Kidney capillary endothelial cell (primary cell): ENCODE measurements around the gene HIPK2.
A peak's percentile ranks its signal among the peaks of the same experiment; 100 is the strongest.

Experiments
- DNase-seq: peaks from one replicate; pipeline ENCODE4 v3.0.0-alpha.2; 2018; ENCODE audit warnings: low spot score

Gene HIPK2

DNA sequence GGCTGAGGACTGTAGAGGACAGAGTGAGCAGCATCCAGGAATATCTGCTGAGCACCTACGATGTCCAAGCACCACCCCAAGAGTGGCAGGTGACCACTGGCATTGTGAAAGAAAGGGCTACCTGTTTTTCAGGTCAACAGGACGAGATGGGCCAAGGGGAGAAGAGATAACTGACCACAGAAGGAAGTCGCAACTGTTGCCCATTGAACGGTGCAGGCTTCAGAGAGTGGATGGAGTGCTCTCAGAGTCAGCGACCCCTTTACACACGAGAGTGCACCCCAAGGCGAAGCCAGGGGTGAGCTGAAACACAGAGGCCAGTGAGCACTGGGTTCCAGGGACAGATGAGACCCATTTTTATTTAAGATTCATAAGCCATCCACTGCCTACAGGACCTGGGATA is 42.3 kb downstream of the HIPK2 start:
- no peak for DNase-seq

DNA sequence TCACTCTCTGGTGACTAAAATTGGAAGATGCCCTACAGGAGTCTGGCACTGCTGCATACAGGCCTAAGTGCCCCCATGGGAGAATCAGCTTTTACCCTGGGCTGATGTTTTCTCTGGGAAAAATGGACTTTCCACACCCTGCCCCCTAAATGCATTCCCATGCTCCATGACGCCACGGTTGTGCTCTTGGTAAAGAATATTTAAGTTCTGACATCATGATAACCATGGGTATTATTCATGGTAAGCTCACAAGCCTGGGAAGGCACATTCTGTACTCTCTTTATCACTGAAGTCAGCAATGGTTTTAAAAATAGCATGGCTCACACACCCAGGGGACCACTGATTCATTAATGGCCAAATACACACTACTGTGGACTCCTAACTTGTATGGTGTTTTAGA is 43.4 kb downstream of the HIPK2 start:
- peak; percentile 29 for DNase-seq

DNA sequence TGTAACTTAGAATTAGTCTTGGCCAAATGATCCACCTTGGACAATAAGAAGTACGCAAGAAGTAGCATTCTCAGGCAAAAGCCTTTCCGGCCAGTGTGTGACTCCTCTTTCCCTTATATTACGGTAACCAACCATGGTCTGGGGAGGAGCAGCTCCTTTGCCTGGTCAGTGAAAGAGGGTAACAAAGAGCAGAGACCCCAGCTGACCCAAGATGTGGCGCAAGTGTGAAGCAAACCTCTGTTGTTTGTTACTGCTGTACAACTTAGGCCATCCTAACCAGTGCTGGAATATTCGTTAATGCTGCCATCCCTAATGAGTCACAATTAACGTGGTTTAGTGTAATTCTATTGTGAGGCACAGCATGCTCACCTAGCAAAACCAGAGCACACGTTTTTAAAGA is 44.0 kb downstream of the HIPK2 start:
- no peak for DNase-seq

DNA sequence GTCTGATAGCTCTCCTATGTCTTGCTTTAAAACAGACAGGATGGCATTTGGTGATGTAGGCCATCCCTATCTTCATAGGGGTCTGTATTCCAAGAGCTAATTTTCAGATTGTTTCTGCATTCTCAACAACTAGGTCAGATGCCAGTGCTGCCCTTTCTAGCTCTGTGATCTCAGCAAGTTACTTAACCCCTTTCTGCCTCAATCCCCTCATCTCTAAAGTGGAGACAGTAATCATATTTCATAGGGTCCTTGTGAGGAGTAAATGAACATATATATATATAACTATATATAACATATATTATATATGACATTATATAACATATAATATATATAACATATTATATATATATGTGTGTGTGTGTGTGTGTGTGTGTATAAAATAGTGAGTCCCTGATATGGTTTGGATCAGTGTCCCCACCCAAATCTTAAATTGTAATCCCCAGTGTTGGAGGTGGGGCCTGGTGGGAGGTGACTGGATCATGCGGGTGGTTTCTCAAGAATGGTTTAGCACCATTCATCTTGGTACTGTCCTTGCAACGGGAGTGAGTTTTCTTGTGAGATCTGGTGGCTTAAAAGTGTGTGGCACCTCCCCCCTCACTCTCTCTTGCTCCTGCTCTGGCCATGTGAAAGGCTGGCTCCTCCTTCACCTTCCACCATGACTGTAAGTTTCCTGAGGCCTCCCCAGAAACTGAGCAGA is 45.2 kb downstream of the HIPK2 start:
- no peak for DNase-seq

DNA sequence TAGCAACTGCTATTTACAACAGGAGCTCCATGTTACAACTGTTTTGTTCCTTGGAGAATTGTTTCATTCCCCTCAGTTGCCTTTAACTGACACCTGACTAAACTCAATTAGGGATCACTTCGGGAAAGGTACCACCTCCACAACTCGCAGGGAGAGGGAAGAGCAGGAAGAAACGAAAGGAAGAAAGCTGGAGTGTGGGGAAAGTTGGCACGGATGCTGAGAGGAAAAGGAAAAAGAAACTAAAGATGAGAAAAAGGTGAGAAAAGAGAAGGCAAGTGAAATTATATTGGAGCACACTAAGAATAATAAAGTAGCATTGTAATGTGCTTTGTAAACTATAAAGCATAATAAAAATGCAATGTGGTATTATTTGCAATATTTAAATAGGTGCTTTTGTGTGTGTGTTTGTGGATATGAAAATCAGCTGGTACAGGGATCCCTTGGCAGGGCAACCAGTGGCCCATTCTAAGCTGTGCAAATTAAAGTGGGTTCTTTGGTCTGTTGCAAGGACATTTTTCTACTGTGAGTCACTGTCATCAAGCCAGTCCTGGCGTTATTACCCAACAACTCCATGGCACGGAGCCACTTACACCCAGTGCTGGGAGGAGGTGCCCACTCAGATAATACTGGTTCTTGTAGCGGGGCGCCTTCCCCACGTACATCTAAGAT is 45.9 kb downstream of the HIPK2 start:
- DNase-seq: peak; percentile 80

DNA sequence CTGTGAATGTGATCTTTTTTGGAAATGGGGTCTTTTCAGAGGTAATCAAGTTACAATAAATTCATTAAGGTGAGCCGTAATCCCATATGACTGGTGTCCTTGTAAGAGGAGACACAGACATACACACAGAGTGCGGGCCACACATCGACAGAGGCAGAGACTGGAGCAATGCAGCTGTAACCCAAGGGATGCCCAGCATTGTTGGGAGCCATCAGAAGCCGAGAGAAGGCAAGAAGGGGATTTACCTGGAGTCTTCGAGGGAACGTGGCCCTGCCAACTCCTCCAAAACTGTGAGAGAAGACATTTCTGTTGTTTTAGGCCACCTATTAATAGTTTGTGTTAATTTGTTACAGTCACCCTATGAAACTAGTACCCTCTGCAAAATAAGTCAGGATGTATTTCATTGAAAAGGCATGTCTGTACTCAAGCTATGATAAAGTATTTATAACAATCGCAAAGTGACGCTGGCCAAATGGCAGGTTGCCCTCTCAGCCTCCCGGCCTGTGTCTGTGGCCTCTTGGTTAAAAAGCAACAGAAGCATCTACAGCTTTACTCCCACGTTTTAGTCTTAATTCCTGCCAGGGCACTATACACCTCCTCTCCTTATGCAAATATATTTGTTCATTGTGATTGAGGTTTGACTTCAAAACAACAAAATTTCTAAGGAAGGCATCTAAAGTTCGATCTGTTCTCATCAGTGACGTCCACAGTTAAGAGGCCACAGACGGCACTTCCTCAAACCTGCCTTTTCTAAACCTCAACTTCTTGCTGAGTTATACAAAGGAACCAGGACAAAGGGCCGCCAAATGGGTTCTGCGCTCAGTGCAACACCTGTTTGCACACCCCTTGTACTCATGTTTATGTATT is 46.8 kb downstream of the HIPK2 start:
- no peak for DNase-seq

DNA sequence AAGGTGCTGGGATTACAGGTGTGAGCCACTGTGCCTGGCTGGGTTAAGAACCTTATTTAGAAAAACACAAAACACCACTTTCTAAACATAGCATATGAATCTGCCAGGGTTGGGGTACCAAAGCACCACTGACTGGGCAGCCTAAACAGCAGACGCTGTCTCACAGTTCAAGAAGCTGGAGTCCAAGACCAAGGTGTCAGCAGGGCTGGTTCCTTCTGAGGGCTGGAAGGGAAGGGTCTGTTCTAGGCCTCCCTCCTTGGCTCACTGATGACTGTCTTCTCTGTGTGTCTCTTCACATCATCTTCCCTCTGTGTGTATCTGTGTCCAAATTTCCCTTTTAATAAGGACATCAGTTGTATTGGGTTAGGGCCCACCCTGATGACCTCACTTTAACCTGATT is 49.6 kb downstream of the HIPK2 start:
- DNase-seq: no peak

DNA sequence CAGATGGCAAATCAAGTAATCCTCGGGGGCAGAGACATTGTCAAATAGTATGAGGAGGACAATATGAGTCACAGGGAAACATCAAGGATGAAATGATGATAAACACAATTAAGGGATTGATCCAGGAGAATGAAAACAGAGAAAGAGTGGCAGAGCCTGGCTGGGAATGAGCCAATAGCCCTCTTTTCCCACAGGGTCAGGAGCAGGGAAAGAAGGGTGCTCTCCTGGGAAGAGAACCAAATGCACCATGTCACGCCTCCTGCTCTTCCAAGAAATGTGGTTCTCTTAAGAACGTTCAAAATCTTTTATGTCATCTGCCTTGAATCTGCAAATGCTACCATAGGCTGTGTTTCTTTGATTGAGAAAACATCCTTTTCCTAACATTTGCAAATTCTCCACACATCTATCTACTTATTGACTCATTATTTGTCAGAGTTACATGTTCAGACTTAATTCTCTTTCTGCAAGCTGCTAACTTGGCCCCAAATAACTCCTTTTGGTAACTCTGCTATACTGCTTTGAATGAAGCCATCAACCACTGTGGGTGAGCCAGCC is 50.6 kb downstream of the HIPK2 start:
- DNase-seq: no peak

DNA sequence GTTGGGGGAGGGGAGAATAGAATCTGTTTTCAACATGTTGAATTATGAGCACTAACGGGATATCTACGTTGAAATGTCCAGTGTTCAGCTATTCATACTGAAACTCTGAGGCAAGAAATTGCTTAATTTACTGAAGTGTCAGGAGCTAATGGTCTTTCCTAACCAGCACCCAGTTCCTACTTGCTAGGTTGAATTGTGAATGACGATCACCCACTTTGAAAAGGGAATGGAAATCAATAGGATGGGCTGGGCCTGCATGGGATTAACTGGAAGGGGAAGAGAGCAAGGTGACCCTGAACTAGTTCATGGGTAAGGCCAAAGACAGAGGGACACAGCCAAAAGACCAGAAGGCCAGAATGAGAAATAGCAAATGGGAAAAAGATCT is 51.3 kb downstream of the HIPK2 start:
- DNase-seq: no peak

DNA sequence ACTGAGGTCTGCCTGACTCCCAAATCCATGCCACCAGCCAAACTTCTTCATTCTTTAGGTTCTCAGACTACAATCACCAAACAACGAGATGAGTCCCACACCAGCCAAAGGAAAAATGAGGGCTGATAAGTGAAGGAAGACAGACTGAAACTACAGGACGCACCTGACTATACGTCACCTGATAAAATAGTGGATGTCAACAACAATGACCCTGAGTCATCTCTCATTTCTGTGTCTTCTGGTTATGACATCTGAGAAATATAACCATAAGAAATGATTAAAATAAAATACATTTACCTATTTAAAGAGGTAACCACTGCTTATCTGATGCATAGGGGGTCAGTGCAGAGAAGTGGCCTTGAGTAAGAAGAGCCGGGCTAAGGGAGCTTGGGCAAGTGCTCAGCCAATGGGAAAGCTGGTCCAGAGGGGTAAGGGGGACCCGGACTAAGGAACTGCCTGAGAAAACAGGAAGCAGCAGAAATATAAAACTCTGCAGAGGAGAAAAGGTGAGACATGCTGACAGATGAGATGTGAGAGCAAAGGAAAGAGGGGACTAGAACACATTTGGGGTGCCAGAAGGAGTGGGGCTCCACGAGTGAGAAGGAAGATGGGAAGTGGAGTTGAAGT is 51.8 kb downstream of the HIPK2 start:
- no peak for DNase-seq

DNA sequence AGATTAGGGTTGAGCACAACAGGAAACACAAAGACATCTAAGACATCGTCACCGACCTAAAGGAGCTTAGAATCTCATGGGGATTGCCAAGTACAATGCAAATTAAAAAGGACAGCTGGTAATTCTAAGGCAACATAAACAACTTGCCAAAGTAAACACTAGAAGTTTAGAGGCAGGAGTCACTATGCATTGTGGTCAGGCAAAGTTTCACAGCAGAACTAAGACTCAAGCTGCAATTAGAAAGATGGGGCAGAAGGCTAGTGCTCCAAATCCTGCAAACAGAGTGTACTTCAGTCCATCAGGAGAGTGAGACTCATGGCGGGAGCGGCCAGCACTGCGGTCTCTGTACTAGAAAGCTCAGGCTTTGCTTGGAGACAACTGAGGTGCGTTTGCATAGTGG is 52.7 kb downstream of the HIPK2 start:
- DNase-seq: no peak

DNA sequence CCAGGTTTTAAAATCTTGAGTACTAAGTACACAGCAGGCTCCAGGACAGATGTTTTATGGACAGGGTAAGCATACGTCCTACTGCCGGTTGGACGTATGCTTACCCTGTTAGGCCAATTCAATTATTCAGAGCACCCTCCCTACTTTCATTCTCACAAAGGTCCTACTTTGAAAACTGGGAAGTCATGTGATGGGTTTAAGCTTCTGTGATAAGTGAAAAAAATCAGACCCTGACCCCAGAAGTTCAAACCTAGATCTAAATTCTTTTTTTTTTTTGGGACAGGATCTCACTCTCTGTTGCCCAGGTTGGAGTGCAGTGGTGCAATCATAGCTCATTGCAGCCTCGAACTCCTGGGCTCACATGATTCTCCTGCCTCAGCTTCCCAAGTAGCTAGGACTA is 55.2 kb downstream of the HIPK2 start:
- DNase-seq: no peak

DNA sequence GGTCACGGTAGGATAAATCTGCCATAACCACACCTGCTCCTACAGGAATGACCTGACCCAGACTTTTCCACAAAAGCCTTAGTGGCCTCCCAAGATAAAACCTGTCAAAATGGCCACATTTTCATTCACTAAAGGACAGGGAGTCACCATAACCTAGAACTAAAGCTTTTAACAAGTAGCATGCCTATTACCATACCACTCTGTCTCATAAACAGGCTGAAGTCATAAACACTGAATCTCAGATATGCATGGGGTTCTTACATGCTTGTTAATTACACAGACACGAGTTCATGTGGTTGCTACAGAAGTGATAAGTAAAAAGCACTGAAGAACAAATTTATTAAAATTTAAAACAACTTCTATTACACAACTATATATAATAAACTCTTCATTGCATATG is 56.0 kb downstream of the HIPK2 start:
- DNase-seq: no peak

DNA sequence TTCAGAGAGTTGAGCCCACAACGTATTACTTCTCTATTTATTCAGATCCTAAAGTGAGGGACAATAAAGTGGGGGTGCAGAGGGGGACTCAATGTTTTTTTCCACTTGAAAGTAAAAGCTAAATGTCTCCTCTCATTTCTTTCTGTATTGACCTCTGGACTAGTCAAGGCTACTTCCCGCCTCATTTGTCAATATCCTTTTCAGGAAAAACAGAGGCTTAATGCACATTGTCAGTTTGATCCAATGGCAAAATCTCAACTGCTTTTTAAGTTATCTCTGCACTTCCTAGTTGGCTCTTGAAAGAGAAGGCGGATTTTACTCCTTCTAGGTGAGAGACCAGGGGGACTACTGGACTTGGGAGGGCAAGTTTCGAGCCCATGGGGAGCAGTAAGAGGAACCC is 56.4 kb downstream of the HIPK2 start:
- no peak for DNase-seq

DNA sequence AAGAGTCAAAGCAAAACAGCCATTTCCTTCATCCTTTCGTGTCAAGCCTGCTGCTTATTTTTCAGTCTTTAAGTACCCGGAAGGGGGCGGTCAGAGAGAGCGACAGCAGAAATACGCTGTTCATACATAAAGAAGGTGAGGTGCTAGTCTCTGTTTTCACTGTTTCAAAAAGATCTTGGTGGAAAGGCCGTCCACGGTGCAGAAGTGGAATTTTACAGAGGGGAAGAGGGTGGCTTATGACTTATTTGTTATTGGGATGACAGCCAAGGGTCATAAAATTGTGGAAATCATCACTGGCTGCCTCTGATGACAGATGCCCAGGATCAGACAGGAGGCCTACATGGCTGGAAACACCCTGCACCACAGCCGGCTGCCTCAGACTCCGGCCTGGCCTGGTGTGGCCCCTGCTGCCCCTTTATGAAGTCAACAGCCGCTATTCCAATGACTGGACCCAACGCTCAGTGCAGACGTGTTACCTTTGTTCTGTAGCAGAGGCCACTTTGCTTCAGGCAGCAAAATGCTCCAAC is 57.0 kb downstream of the HIPK2 start:
- DNase-seq: peak; percentile 55

DNA sequence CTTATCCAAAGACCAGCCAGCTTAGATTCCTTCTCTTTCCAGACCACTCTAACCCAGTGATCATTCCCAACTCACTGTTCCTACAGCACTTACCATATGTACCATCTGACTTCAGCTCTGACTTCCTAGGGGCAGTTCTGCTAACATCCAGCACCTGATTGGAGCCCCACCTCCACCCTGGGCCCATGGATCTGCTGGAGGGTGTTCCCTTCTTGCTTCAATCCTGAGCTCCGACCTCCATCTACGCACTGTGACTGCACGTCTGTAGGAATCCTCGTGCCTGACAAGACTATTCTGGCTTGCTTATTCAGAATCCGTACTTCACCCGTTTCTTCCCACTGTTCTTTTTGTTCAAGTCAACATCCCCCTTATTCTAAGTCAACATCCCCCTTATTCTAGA is 57.6 kb downstream of the HIPK2 start:
- no peak for DNase-seq

DNA sequence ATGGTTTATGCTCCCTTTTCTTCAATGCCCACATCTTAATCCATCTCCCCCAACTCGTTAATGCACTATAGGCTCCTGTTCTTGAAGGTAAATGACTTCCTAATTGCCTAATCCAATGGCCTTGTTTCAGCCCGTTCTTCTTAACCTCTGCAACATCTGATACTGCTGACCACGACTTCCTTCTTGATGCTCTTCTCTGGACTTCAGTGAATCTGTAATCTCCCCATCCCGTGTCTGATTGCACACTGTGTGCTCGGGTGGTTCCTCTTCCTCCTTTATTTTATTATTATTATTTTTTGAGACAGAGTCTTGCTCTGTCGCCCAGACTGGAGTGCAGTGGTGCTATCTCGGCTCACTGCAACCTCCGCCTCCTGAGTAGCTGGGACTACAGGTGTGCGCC is 58.9 kb downstream of the HIPK2 start:
- no peak for DNase-seq

DNA sequence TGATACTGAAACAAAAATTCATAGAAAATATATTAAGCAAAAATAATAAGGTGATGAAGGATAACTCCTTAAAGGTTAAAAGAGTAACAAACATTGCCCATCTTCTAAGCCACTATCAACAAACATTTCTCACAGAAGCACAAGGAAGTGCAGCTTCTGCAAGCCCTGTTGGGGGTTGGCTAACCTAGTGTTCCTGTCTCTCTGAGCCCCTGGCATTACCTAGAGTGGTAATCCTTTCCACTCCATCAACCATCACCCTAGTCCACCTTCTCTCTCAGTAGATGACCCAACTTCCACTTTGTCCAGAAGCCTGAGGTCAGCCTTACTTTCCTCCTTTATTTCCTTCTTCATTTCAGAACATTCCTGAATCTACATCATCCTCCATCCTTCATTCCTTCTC is 59.7 kb downstream of the HIPK2 start:
- no peak for DNase-seq

DNA sequence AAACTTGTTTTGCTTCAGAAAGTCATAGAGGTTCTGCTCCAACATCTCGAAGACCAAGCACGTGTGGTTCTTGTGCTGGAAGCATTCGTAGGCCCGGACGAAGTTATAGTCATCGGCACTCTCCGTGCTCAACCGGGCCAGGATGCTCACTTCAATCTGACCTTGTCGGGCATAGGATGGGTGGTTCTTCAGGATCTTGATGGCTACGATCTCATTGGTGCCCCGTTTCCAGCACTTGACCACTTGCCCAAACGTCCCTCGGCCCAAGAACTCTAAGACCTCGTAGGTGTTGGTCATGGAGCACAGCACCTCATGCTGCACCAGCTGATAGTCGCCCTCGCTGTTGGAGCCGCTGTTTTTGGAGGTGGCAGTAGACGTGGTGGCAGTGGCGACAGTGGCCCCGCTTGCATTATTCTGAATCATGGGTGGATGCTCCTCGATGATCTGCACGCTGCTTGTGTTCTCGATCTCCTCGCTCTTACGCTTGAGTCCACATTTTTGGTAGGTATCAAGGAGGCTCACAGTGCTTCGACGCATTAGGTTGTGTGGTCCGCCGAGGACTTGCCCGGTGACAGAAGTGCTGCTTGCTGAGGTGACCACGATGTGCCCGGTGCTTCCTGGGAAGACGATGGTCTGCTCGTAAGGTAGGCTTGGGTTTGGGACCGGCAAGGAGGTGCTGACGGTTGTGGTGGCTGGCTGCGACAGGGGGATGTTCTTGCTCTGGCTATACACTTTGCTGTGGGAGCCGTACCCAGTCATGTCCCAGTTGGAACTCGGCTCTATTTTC is 61.4 kb downstream of the HIPK2 start:
- no peak for DNase-seq

DNA sequence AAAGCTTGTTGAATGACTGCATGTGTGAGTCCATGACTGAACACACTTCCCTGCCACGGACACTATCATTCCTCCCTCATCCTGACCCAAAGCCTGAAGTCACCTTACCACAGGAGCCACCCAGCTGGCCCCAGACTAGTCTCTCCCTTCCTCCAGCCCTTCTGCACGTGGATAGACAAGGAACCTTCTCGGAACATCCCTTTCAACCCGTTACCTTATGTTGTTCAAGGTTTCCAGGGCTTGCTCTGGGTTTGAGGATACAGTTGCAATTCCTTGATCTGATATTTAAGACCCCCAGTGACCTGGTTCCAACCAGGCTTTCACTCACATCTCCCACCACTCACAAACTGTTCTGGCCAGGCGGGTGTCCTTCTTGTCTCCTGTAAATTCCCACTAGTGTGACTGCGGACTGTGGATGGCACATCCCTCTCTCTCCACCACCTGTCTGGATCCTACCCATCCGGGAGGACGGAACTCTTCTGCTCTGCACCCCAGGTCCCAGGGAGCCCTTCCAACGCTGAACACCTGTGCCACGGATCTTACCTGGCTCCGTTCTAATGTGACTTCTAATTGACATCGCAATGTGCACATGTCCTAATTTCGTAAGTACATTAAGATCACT is 62.5 kb downstream of the HIPK2 start:
- DNase-seq: no peak
